ENCODE measurements around the gene ADIPOR2.

DNA sequence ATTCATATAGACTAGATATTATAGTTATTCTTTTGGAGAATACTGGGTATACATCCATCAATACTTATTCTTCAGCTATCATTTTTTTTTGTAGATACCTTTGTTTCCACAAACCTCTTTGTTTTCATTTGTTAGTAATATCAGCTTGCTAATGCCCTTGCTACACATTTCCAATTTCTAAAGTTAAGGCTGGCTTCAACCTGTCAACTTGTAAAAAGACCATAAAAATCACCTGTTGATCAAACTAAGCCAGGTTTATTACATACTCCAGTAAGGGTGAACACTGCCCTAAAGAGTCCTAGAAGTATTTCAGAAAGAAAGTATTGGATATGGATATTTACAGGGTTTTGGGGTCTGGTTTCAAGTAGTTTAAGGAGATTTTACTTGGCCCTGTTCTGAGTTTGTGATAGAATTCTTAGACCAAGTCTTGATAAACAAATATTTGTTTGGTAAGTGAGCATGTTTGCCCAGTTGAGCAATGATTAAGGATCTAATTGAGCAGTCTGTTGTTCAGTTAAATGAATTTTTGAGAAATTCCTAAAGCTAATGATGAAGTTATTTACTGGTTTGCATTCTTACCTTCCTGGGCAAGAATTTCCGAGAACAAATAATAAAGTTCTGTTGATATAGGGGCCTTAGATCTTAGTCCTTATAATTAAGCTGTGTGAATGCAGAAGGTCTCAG lies 76.7 kb downstream of the ADIPOR2 start:
- TF ChIP-seq, protein P1, sequence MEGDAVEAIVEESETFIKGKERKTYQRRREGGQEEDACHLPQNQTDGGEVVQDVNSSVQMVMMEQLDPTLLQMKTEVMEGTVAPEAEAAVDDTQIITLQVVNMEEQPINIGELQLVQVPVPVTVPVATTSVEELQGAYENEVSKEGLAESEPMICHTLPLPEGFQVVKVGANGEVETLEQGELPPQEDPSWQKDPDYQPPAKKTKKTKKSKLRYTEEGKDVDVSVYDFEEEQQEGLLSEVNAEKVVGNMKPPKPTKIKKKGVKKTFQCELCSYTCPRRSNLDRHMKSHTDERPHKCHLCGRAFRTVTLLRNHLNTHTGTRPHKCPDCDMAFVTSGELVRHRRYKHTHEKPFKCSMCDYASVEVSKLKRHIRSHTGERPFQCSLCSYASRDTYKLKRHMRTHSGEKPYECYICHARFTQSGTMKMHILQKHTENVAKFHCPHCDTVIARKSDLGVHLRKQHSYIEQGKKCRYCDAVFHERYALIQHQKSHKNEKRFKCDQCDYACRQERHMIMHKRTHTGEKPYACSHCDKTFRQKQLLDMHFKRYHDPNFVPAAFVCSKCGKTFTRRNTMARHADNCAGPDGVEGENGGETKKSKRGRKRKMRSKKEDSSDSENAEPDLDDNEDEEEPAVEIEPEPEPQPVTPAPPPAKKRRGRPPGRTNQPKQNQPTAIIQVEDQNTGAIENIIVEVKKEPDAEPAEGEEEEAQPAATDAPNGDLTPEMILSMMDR (IDR thresholded peaks at IDR 0.05), result no peak
- TF ChIP-seq POLR2A (IDR thresholded peaks at IDR 0.05), result no peak
